ENCODE measurements around the gene SH3TC1.

- TF ChIP-seq CTCF (conservative IDR thresholded peaks at IDR 0.05) (no peak), ZFX (IDR thresholded peaks at IDR 0.05) (no peak)
These were observed 31.8 kb downstream of the SH3TC1 start for GRCh38 chr4:8230891-8231290.

All from C4-2B (cell line).